NT2/D1 (cell line): Measurements from ENCODE around the gene IL10RB.

Experiments
- DNase-seq: peaks from one replicate; pipeline ENCODE4 v3.0.0-alpha.2; 2011; ENCODE audit warnings: low read depth, low spot score
- H3K27me3 ChIP-seq: 2 replicates; pipeline ENCODE4 v1.6.0; 2011; ENCODE audit warnings: mild to moderate bottlenecking; ENCODE audit not compliant: insufficient read length, insufficient read depth
- H3K36me3 ChIP-seq: 2 replicates; pipeline ENCODE4 v1.6.1; 2011; ENCODE audit warnings: mild to moderate bottlenecking, low read length, mixed read lengths; ENCODE audit not compliant: insufficient read depth, insufficient read length
- H3K4me1 ChIP-seq: 2 replicates; pipeline ENCODE4 v1.5.1; 2011; ENCODE audit not compliant: insufficient read depth, insufficient read length
- H3K4me3 ChIP-seq: 2 replicates; pipeline ENCODE4 v1.5.1; 2011; ENCODE audit warnings: low read depth; ENCODE audit not compliant: insufficient read length
- H3K9ac ChIP-seq: 2 replicates; pipeline ENCODE4 v1.6.0; 2011; ENCODE audit warnings: low read depth; ENCODE audit not compliant: insufficient read length
- H3K9me3 ChIP-seq: 2 replicates; pipeline ENCODE4 v1.5.1; 2011; ENCODE audit warnings: mild to moderate bottlenecking, low read length; ENCODE audit not compliant: insufficient read depth
- SUZ12 ChIP-seq: IDR thresholded peaks from 2 replicates; pipeline ENCODE4 v1.6.1; 2011; ENCODE audit not compliant: insufficient read length, insufficient read depth; ENCODE audit errors: extremely low read depth
- YY1 ChIP-seq: IDR thresholded peaks from 2 replicates; pipeline ENCODE4 v1.6.1; 2011; ENCODE audit not compliant: insufficient read length, insufficient read depth
- ZNF274 ChIP-seq: IDR thresholded peaks from 2 replicates; pipeline ENCODE4 v1.6.1; 2011; ENCODE audit warnings: mild to moderate bottlenecking, low read depth, low read length

The IL10RB gene

GRCh38 chr21:33229784-33230544 is 36.2 kb upstream of the IL10RB start, which contains the start of gene IFNAR2:
Gene IFNAR2, plus strand, starts transcription at chr21:33229938. Its CDS starts 11,985 bp downstream, at chr21:33241923.
- Histone ChIP-seq H3K27me3 (no peaks in the 10 kb centered on the region), H3K4me3 (peak within 1 kb of the TSS; percentile 95), H3K4me1 (no peaks in the 10 kb centered on the region), H3K9me3 (0 out of 2 replicates have a peak, but pooled peaks cover 2% of the 10 kb centered on the region), H3K9ac (peak within 1 kb of the TSS; percentile 90), H3K36me3 (peaks cover 5% of the 10 kb centered on the region)
- TF ChIP-seq ZNF274 (no peak), YY1 (no peak), SUZ12 (no peak)
- peak; percentile 72 for DNase-seq

GRCh38 chr21:33230545-33231324 is 35.4 kb upstream of the IL10RB start:
- Histone ChIP-seq H3K27me3 (no peaks in the 10 kb centered on the region), H3K9ac (peak overlapping the region; percentile 90), H3K4me1 (no peaks in the 10 kb centered on the region), H3K4me3 (peak overlapping the region; percentile 95), H3K36me3 (peaks cover 5% of the 10 kb centered on the region), H3K9me3 (peaks cover 6% of the 10 kb centered on the region; the same call in 1 of the 2 replicates)
- peak; percentile 54 for DNase-seq
- TF ChIP-seq ZNF274 = no peak
- TF ChIP-seq SUZ12 = no peak
- no peak for TF ChIP-seq YY1

DNA sequence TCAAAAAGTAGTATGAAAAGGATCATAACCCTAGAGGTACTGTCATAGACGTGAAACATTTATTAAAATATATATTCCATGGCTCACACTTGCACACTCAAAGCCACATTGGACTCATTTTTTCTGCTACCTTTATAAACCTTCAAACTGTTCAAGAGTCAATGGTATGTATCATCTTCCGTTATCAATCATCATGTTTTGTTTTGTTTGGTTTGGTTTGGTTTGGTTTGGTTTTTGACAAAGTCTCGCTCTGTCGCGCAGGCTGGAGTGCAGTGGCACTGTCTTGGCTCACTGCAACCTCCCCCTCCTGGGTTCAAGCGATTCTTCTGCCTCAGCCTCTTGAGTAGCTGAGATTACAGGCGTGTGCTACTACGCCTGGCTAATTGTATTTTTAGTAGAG is 34.6 kb upstream of the IL10RB start:
- Histone ChIP-seq H3K9ac (no peak overlapping the region), H3K36me3 (peaks cover 11% of the 10 kb centered on the region), H3K4me1 (no peaks in the 10 kb centered on the region), H3K4me3 (no peak overlapping the region), H3K27me3 (no peaks in the 10 kb centered on the region), H3K9me3 (peaks cover 13% of the 10 kb centered on the region; the same call in 1 of the 2 replicates)
- DNase-seq = no peak
- TF ChIP-seq ZNF274 = no peak
- TF ChIP-seq YY1 = no peak
- no peak for TF ChIP-seq SUZ12

- Histone ChIP-seq H3K4me1 (no peaks in the 10 kb centered on the region), H3K9ac (no peak overlapping the region), H3K36me3 (peaks cover 15% of the 10 kb centered on the region), H3K27me3 (no peaks in the 10 kb centered on the region), H3K4me3 (no peak overlapping the region), H3K9me3 (peaks cover 22% of the 10 kb centered on the region; the same call in 1 of the 2 replicates)
- no peak for TF ChIP-seq SUZ12
- no peak for TF ChIP-seq ZNF274
- no peak for TF ChIP-seq YY1
- no peak for DNase-seq
Measured at GRCh38 chr21:33232291-33233034, 33.7 kb upstream of the IL10RB start.

GRCh38 chr21:33234635-33235520 is 31.3 kb upstream of the IL10RB start:
- Histone ChIP-seq H3K9ac (no peak overlapping the region), H3K9me3 (peaks cover 46% of the 10 kb centered on the region), H3K27me3 (no peaks in the 10 kb centered on the region), H3K4me3 (no peak overlapping the region), H3K36me3 (peaks cover 15% of the 10 kb centered on the region), H3K4me1 (no peaks in the 10 kb centered on the region)
- DNase-seq = no peak
- TF ChIP-seq ZNF274 (no peak), YY1 (no peak), SUZ12 (no peak)

GRCh38 chr21:33236013-33236686 is 30.0 kb upstream of the IL10RB start:
- no peaks in the 10 kb centered on the region for H3K4me1 ChIP-seq
- H3K9me3 ChIP-seq = peaks cover 59% of the 10 kb centered on the region
- H3K4me3 ChIP-seq = no peak overlapping the region
- peaks cover 15% of the 10 kb centered on the region for H3K36me3 ChIP-seq
- DNase-seq = no peak
- no peaks in the 10 kb centered on the region for H3K27me3 ChIP-seq
- no peak for TF ChIP-seq ZNF274
- TF ChIP-seq SUZ12 = no peak
- no peak for TF ChIP-seq YY1
- no peak overlapping the region for H3K9ac ChIP-seq
